Stimulated activated naive CD4-positive, alpha-beta T cell treated with Interleukin-2 at 50 U/mL for 16 hours (primary cell): ENCODE data around the gene FBXO40.

Source experiments
- DNase-seq: peaks from one replicate; lab custom pipeline; 2025; lab: John Stamatoyannopoulos, UW

Gene FBXO40

DNA sequence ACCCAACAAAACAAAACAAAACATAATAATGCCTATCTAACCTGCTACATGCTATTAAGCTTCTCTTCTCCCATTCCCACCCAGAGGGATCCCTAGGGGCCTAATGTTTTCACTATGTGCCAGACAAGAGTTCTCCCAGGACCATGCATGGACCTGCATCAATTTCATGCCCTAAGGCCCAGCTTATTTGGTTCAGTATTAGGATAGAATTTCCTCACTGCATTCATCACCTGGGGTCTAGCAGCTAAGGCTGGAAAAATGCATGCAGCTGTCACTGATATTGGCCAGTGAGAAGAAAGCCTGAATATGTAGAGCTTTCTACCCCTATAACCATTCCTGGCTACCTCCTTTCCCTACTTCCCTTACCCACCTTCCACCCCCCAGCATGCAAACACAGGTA, 69.6 kb downstream of the FBXO40 start:
- no peak for DNase-seq

DNA sequence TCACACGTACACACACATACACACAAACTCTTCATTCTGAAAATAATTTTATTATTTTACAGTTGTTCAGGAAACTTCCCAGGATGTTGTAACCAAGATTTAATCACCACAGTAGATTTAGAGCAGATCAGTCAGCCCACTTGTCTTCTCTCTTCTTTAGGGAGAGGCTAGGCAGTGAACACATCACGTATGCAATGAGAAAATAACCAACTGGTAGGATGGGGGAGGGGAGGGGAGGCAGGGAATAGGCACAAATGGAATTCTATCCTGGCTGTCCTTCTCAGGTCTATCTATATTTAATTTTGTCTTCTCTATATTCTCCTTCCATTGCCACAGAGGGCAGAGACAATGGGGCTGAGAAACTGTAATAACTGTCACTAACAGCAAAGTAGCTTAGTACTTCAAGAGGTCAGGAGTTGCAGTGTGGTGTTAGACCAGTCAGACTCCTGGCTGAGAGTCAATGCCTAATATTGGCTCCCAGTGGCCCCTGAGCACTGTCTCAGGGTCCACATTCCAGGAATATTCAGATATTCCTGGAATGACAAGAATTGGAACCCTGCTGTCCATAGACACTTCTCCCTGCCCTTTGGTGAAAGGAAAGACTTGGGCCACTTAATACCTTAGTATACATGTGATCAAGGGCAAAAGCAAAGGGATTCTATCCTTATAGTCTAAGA, 70.1 kb downstream of the FBXO40 start:
- DNase-seq, result no peak

DNA sequence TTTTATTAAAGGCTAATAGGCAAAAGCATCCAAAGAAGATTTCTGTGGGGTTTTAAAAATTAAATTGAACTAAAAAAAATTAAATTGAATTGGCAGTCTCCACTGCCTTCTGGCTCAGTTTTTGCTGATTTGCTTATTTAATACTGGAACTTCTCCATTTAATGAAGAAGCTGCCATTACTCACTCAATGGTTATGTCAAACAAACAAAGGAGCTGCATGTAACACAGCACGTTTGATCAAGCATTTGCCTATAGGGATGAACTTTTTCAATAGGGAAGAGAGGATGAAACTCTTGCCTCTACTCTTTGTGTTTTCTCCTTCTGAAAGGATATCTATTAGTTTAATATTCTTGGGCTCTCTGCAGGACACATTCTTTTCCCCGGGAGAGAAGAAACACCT, 72.3 kb downstream of the FBXO40 start:
- no peak for DNase-seq

- no peak for DNase-seq
Measured at GRCh38 chr3:121667333-121667732, 74.2 kb downstream of the FBXO40 start.

- no peak for DNase-seq
Measured at GRCh38 chr3:121670676-121671075, 77.5 kb downstream of the FBXO40 start.

DNA sequence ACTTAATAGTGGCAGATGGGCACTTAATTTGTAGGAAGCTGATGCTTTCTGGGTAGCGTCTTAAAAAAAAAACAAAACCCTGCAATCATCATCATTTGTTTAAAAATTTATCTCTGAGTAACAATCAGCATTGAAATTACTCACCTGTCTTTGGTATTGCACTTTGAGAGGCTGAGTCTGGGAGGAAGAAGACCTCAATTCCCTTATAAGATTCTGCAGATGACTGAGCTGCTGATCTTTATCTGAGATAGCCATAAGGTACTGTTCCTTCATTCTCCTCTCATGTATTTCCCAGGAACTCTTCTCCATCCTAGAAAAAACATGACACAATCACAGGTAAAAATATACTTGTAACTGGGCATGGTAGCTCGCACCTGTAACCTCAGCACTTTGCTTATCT, 84.0 kb downstream of the FBXO40 start:
- DNase-seq, result no peak
